Raji (cell line): ENCODE data around the gene CAMTA1.

Source experiments
- POLR2A ChIP-seq: IDR thresholded peaks from 2 replicates; pipeline ENCODE4 v1.6.1; 2011; ENCODE audit warnings: low read depth, low read length, control low read depth; ENCODE audit not compliant: insufficient read depth

CAMTA1 gene

GRCh38 chr1:7634546-7635240 lies 849.4 kb downstream of the CAMTA1 start:
- TF ChIP-seq POLR2A: no peak

GRCh38 chr1:7636795-7637526 lies 851.7 kb downstream of the CAMTA1 start:
- TF ChIP-seq POLR2A: no peak

- no peak for TF ChIP-seq POLR2A
Measured at GRCh38 chr1:7638078-7638477, 852.8 kb downstream of the CAMTA1 start.

GRCh38 chr1:7639435-7640131 lies 854.3 kb downstream of the CAMTA1 start:
- no peak for TF ChIP-seq POLR2A

- no peak for TF ChIP-seq POLR2A
Measured at GRCh38 chr1:7640350-7640749, 855.1 kb downstream of the CAMTA1 start.

GRCh38 chr1:7640920-7641585 lies 855.8 kb downstream of the CAMTA1 start:
- TF ChIP-seq POLR2A: no peak

GRCh38 chr1:7641587-7642417 lies 856.5 kb downstream of the CAMTA1 start:
- no peak for TF ChIP-seq POLR2A

GRCh38 chr1:7642418-7642704 lies 857.1 kb downstream of the CAMTA1 start:
- no peak for TF ChIP-seq POLR2A

- TF ChIP-seq POLR2A: no peak
Measured at GRCh38 chr1:7642781-7643529, 857.7 kb downstream of the CAMTA1 start.

GRCh38 chr1:7643530-7643929 lies 858.3 kb downstream of the CAMTA1 start:
- no peak for TF ChIP-seq POLR2A

GRCh38 chr1:7644086-7644485 lies 858.8 kb downstream of the CAMTA1 start:
- TF ChIP-seq POLR2A: no peak

- no peak for TF ChIP-seq POLR2A
Measured at GRCh38 chr1:7644961-7645750, 859.9 kb downstream of the CAMTA1 start.

GRCh38 chr1:7645751-7646048 lies 860.4 kb downstream of the CAMTA1 start:
- TF ChIP-seq POLR2A: no peak

GRCh38 chr1:7646164-7646563 lies 860.9 kb downstream of the CAMTA1 start:
- TF ChIP-seq POLR2A: no peak
